Calu3 (cell line): Measurements from ENCODE around the gene XCR1. TPM values are rescaled to one million over a fixed set of nuclear protein-coding genes. Genes with fewer than 3 reads are reported as not detected.

ENCODE experiments used
- BruUV-seq: library from RNA; stranded (reverse); fragments of 400-500 nt; replicated peaks from 2 replicates; lab custom pipeline; 2021; lab: Mats Ljungman, UMichigan
- CTCF ChIA-PET: fragments of 300-600 bp; sonication (Branson Sonifier 250); formaldehyde crosslinking; loops from one replicate; lab custom pipeline; 2022; ENCODE audit warnings: antibody characterized with exemption; lab: Charles Lee
- DNase-seq: peaks from one replicate; pipeline ENCODE4 v3.0.0; 2022
- H3K27ac Mint-ChIP-seq: one replicate; pipeline ENCODE4 v1.8.0; 2022; ENCODE audit warnings: mixed read lengths; ENCODE audit not compliant: unreplicated experiment
- H3K27me3 Mint-ChIP-seq: one replicate; pipeline ENCODE4 v1.8.0; 2022; ENCODE audit warnings: mixed read lengths; ENCODE audit not compliant: unreplicated experiment
- H3K36me3 Mint-ChIP-seq: one replicate; pipeline ENCODE4 v1.8.0; 2022; ENCODE audit warnings: mild to moderate bottlenecking, moderate library complexity, mixed read lengths; ENCODE audit not compliant: insufficient read depth, unreplicated experiment
- H3K4me1 Mint-ChIP-seq: one replicate; pipeline ENCODE4 v1.8.0; 2022; ENCODE audit warnings: mild to moderate bottlenecking, low read depth, mixed read lengths; ENCODE audit not compliant: unreplicated experiment
- H3K4me3 Mint-ChIP-seq: one replicate; pipeline ENCODE4 v1.8.0; 2022; ENCODE audit warnings: mild to moderate bottlenecking, low read depth, moderate library complexity, mixed read lengths; ENCODE audit not compliant: unreplicated experiment
- H3K9me3 Mint-ChIP-seq: one replicate; pipeline ENCODE4 v1.8.0; 2022; ENCODE audit warnings: low read depth, mixed read lengths; ENCODE audit not compliant: unreplicated experiment
- intact Hi-C: fragments of 100-400 bp; cut with micrococcal nuclease; formaldehyde crosslinking; loops from one replicate; pipeline ENCODE4 v1.10.0; 2022; ENCODE audit not compliant: unreplicated experiment
- total RNA-seq: library from RNA; stranded (reverse); gene quantifications from 2 replicates; pipeline ENCODE4 v1.2.3, GENCODE V29; 2022
- TF ChIP-seq, protein P1 (sequence below): fragments of 200-600 bp; IDR thresholded peaks from one replicate; pipeline ENCODE4 v1.8.0; 2022; ENCODE audit warnings: antibody characterized with exemption; ENCODE audit not compliant: unreplicated experiment

Gene XCR1
- total RNA-seq, 1 experiment from 2014 or later: not detected

DNA sequence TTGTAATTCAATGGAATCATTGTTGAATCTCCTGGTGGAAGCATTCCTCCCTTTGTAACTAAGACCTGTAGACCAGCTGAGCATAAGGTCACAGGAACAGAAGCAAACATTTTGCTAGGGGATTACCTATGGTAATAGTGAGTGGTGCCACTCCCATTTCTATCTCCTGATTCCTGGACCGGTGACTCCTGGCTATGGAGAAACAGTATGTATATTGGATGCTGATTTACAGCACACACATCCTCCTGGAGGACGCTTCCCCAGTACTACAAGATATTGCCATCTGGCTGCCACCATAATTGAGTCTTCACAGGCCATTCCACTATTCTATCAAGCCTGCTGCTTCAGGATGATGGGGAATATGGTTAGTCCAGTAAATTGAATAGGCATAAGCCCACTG is 33.3 kb upstream of the XCR1 start:
- H3K4me1 Mint-ChIP-seq: peaks cover 5% of the 10 kb centered on the region
- CTCF ChIA-PET: no interaction called here
- no TSS peak for BruUV-seq

DNA sequence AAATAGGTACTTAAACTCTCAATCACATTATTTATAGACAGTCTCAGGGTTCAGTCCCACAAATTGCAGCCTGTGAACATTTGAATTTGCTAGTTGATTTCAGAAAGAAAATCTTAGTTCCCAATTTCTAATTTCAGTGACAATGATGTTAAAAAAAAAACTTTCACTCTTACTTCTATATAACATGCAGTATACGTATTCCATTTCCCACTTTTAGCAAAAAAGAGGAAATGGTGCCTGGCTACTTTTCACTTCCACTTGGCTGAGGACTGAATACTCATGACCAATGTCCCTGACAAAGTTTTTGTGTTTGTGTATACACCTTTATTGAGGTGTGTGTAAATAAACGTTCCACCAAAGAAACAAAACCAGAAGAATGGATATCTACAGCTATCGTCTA is 32.1 kb upstream of the XCR1 start:
- CTCF ChIA-PET: no interaction called here
- BruUV-seq: no TSS peak
- intact Hi-C loops: no loop called here
- no peak overlapping the region for H3K27ac Mint-ChIP-seq
- TF ChIP-seq, protein P1, sequence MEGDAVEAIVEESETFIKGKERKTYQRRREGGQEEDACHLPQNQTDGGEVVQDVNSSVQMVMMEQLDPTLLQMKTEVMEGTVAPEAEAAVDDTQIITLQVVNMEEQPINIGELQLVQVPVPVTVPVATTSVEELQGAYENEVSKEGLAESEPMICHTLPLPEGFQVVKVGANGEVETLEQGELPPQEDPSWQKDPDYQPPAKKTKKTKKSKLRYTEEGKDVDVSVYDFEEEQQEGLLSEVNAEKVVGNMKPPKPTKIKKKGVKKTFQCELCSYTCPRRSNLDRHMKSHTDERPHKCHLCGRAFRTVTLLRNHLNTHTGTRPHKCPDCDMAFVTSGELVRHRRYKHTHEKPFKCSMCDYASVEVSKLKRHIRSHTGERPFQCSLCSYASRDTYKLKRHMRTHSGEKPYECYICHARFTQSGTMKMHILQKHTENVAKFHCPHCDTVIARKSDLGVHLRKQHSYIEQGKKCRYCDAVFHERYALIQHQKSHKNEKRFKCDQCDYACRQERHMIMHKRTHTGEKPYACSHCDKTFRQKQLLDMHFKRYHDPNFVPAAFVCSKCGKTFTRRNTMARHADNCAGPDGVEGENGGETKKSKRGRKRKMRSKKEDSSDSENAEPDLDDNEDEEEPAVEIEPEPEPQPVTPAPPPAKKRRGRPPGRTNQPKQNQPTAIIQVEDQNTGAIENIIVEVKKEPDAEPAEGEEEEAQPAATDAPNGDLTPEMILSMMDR: no peak
- no peak overlapping the region for H3K4me3 Mint-ChIP-seq
- no peaks in the 10 kb centered on the region for H3K9me3 Mint-ChIP-seq
- peaks cover 89% of the 10 kb centered on the region for H3K27me3 Mint-ChIP-seq
- DNase-seq: no peak
- H3K4me1 Mint-ChIP-seq: no peaks in the 10 kb centered on the region
- H3K36me3 Mint-ChIP-seq: no peaks in the 10 kb centered on the region

More for the DNA sequence above, 33.3 kb upstream of the XCR1 start:
- DNase-seq: no peak
- intact Hi-C loops: no loop called here
- peaks cover 78% of the 10 kb centered on the region for H3K27me3 Mint-ChIP-seq
- H3K4me3 Mint-ChIP-seq: no peak overlapping the region
- H3K36me3 Mint-ChIP-seq: no peaks in the 10 kb centered on the region
- no peaks in the 10 kb centered on the region for H3K9me3 Mint-ChIP-seq
- no peak overlapping the region for H3K27ac Mint-ChIP-seq
- TF ChIP-seq, protein P1: no peak

DNA sequence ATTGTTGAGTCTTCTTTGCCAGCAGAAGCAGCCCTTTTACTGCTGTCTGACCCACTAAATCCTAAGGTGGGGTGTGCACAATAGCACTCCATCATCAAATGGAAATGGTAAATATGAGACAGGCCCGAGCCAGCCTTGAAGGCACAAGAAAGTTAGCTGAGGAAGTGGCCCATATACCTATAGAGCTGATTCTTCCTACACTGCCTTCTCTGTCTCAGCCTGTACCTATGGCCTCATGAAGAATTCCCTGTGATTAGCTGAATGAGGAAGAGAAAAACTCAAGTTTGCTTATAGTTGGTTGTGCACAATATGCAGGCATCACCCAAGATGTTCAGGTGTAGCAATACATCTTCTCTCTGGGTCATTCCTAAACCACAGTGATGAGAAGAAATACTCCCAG is 31.7 kb upstream of the XCR1 start:
- no peak overlapping the region for H3K4me3 Mint-ChIP-seq

DNA sequence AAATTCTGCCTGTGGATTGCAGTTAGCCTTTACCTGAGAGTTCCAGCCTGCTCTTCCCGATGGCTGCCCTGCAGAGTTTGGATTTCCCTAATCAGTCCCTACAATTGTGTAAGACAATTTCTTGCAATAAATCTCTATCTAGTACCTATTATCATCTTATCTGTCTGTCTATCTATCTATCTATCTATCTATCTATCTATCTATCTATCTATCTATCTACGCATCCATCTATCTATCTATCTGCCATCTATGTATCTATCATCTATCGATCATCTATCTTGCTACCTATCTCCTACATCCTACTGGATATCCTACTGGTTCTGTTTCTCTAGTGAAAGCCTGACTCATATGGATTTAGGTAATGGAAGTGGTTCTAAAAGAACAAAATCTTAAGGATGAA is 30.4 kb upstream of the XCR1 start:
- CTCF ChIA-PET: no interaction called here
- no TSS peak for BruUV-seq
- TF ChIP-seq, protein P1: no peak
- Mint-ChIP-seq H3K4me1 (no peaks in the 10 kb centered on the region), H3K27me3 (peaks cover 91% of the 10 kb centered on the region), H3K27ac (no peak overlapping the region), H3K36me3 (no peaks in the 10 kb centered on the region), H3K4me3 (no peak overlapping the region), H3K9me3 (no peaks in the 10 kb centered on the region)
- intact Hi-C loops: no loop called here
- no peak for DNase-seq

More for the DNA sequence above, 31.7 kb upstream of the XCR1 start:
- Mint-ChIP-seq H3K9me3 (no peaks in the 10 kb centered on the region), H3K4me1 (no peaks in the 10 kb centered on the region), H3K36me3 (no peaks in the 10 kb centered on the region), H3K27ac (no peak overlapping the region), H3K27me3 (peaks cover 91% of the 10 kb centered on the region)
- CTCF ChIA-PET: no interaction called here
- DNase-seq: no peak
- intact Hi-C loops: no loop called here
- no TSS peak for BruUV-seq
- TF ChIP-seq, protein P1: no peak
